ENCODE measurements around the gene FOXO6.

The FOXO6 gene

GRCh38 chr1:41378222-41378621 lies 17.0 kb downstream of the FOXO6 start:
- DNase-seq (ENCODE audit: extremely low read depth, low read depth): no peak
- TF ChIP-seq CTCF (IDR thresholded peaks at IDR 0.05; ENCODE audit: low read depth, low read length): no peak

GRCh38 chr1:41378999-41379737 lies 17.9 kb downstream of the FOXO6 start:
- TF ChIP-seq CTCF (IDR thresholded peaks at IDR 0.05; ENCODE audit: low read depth, low read length): no peak
- DNase-seq (ENCODE audit: extremely low read depth, low read depth): no peak

- no peak for TF ChIP-seq CTCF (IDR thresholded peaks at IDR 0.05; ENCODE audit: low read depth, low read length)
- DNase-seq (ENCODE audit: extremely low read depth, low read depth): no peak
These were observed 18.5 kb downstream of the FOXO6 start for GRCh38 chr1:41379738-41380130.

GRCh38 chr1:41380195-41380594 lies 19.0 kb downstream of the FOXO6 start:
- TF ChIP-seq CTCF (IDR thresholded peaks at IDR 0.05; ENCODE audit: low read depth, low read length): no peak
- no peak for DNase-seq (ENCODE audit: extremely low read depth, low read depth)

GRCh38 chr1:41380979-41381691 lies 19.9 kb downstream of the FOXO6 start:
- no peak for TF ChIP-seq CTCF (IDR thresholded peaks at IDR 0.05; ENCODE audit: low read depth, low read length)
- DNase-seq (ENCODE audit: extremely low read depth, low read depth): no peak

GRCh38 chr1:41381692-41382479 lies 20.7 kb downstream of the FOXO6 start:
- TF ChIP-seq CTCF (IDR thresholded peaks at IDR 0.05; ENCODE audit: low read depth, low read length): no peak
- DNase-seq (ENCODE audit: extremely low read depth, low read depth): no peak
